Mesothelial cell of epicardium (in vitro differentiated cells): ENCODE data around the gene MED25. TPM values are rescaled to one million over a fixed set of nuclear protein-coding genes. Genes with fewer than 3 reads are reported as not detected.

Experiments used
- DNase-seq, 2 experiments: peaks; one replicate each; pipeline ENCODE4 v3.0.0; 2021; ENCODE audit warnings: low spot score in 2 of 2; ENCODE audit not compliant: unreplicated experiment in 2 of 2
- H3K27ac Mint-ChIP-seq: 2 replicates; pipeline ENCODE4 v1.8.0; 2021; ENCODE audit warnings: mixed read lengths
- H3K27me3 Mint-ChIP-seq: 2 replicates; pipeline ENCODE4 v1.8.0; 2021; ENCODE audit warnings: low read depth, mixed read lengths
- H3K36me3 Mint-ChIP-seq: 2 replicates; pipeline ENCODE4 v1.8.0; 2021; ENCODE audit warnings: mixed read lengths
- H3K4me1 Mint-ChIP-seq: 2 replicates; pipeline ENCODE4 v1.8.0; 2021; ENCODE audit warnings: mixed read lengths
- H3K4me3 Mint-ChIP-seq: 2 replicates; pipeline ENCODE4 v1.8.0; 2021; ENCODE audit warnings: mild to moderate bottlenecking, moderate library complexity, mixed read lengths
- H3K9me3 Mint-ChIP-seq: 2 replicates; pipeline ENCODE4 v1.8.0; 2021; ENCODE audit warnings: mixed read lengths
- total RNA-seq: library from RNA; stranded (reverse); gene quantifications from 3 replicates; pipeline ENCODE4 v1.2.1, GENCODE V29; 2021
- TF ChIP-seq, protein P1 (sequence below): fragments of 200-600 bp; sonication (generic); IDR thresholded peaks from one replicate; pipeline ENCODE4 v1.5.0; 2021; ENCODE audit warnings: antibody characterized with exemption; ENCODE audit not compliant: unreplicated experiment

MED25 gene
- total RNA-seq, 1 donor from 2014 or later, result 103 TPM

DNA sequence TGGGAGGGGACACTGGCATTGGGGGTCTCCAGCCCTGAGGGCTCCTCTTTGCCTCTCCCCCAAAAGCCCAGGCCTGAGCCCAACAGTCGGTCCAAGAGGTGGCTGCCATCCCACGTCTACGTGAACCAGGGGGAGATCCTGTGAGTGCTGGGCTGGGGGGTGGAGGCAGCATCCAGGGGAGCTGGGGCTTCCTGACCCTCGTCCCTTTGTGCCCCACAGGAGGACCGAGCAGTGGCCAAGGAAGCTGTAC, 39.7 kb downstream of the MED25 start:
- no peak overlapping the region for H3K27ac Mint-ChIP-seq
- DNase-seq, result no peak
- H3K4me1 Mint-ChIP-seq, result peaks cover 12% of the 10 kb centered on the region
- TF ChIP-seq, protein P1, sequence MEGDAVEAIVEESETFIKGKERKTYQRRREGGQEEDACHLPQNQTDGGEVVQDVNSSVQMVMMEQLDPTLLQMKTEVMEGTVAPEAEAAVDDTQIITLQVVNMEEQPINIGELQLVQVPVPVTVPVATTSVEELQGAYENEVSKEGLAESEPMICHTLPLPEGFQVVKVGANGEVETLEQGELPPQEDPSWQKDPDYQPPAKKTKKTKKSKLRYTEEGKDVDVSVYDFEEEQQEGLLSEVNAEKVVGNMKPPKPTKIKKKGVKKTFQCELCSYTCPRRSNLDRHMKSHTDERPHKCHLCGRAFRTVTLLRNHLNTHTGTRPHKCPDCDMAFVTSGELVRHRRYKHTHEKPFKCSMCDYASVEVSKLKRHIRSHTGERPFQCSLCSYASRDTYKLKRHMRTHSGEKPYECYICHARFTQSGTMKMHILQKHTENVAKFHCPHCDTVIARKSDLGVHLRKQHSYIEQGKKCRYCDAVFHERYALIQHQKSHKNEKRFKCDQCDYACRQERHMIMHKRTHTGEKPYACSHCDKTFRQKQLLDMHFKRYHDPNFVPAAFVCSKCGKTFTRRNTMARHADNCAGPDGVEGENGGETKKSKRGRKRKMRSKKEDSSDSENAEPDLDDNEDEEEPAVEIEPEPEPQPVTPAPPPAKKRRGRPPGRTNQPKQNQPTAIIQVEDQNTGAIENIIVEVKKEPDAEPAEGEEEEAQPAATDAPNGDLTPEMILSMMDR, result no peak
- H3K9me3 Mint-ChIP-seq, result no peaks in the 10 kb centered on the region
- H3K4me3 Mint-ChIP-seq, result no peak overlapping the region
- H3K27me3 Mint-ChIP-seq, result no peaks in the 10 kb centered on the region
- peaks cover 9% of the 10 kb centered on the region for H3K36me3 Mint-ChIP-seq

GRCh38 chr19:49858088-49858985, 40.2 kb downstream of the MED25 start:
- no peaks in the 10 kb centered on the region for H3K27me3 Mint-ChIP-seq
- peak overlapping the region; percentile 6 for H3K27ac Mint-ChIP-seq
- no peak for DNase-seq
- H3K9me3 Mint-ChIP-seq, result no peaks in the 10 kb centered on the region
- peaks cover 12% of the 10 kb centered on the region for H3K36me3 Mint-ChIP-seq
- H3K4me1 Mint-ChIP-seq, result peaks cover 10% of the 10 kb centered on the region
- TF ChIP-seq, protein P1, result no peak
- no peak overlapping the region for H3K4me3 Mint-ChIP-seq

DNA sequence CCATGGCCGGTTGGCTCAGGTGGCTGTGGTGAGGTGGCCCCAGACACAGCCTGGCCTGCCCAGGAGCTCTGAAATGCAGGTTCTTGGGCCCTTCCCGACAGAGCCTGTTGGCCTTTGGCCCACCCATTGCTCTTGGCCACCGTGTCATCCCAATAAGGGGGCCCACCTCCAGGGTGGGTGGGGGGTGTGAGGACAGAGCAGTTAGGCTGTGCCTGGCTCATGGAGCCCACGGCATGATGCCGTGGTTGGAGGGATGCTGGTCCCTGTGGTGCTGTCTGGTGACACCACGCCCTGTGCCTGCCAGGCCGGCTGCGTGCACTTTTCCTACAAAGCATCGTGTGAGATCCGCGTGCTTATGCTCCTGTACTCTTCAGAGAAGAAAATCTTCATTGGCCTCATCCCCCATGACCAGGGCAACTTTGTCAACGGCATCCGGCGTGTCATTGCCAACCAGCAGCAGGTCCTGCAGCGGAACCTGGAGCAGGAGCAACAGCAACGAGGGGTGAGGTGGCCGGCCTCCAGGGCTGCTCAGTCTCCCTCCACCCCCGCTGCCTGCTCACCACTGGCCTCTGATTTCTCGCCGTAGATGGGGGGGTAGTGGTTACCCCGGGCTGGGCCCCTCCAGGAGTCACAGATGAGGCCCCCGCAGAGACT, 41.7 kb downstream of the MED25 start:
- Mint-ChIP-seq H3K27me3 (no peaks in the 10 kb centered on the region), H3K27ac (peak overlapping the region; percentile 58), H3K4me3 (no peak overlapping the region), H3K36me3 (peaks cover 14% of the 10 kb centered on the region), H3K4me1 (peaks cover 6% of the 10 kb centered on the region), H3K9me3 (no peaks in the 10 kb centered on the region)
- DNase-seq, result no peak
- TF ChIP-seq, protein P1, result no peak

DNA sequence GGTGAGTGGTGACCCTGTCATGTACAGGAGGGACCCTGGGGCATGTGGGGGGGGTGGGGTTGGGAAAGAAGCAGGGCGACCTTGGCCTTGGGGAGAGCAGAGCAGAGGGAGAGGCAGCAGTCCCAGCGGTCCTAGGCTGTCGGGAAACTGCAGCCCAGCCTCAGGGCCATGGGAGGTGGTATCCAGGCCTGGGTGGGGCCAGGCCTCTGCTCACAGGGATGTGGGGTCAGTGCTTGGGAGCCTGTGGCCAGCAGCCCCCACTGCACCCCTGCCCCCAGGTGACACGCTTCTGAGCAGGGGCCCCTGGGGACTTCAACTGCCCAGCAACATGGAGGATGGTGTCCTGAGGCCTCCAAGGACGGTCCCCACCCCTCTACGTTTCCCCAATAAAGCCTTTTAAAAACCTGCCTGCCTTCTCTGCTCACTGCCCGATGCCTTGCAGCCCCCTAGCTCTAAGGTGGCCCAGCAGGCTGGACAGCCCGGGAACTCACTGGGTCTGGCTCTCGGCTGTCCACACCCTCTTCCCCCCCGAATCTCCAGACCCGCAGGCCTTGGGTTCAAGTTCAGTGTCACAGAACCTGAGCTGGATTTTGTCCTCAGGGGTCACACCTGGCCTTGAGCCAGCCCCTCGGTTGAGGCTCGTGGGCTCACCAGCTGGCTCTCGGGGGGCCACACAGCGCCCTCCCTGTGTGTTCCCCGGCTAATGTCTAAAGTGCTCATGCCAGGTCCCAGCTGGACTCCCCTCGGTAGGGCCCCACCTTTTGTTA, 42.4 kb downstream of the MED25 start:
- TF ChIP-seq, protein P1, result no peak
- Mint-ChIP-seq H3K4me3 (no peak overlapping the region), H3K27ac (peak overlapping the region; percentile 83), H3K27me3 (no peaks in the 10 kb centered on the region), H3K9me3 (no peaks in the 10 kb centered on the region), H3K36me3 (peaks cover 16% of the 10 kb centered on the region), H3K4me1 (peaks cover 12% of the 10 kb centered on the region)
- DNase-seq, result no peak

DNA sequence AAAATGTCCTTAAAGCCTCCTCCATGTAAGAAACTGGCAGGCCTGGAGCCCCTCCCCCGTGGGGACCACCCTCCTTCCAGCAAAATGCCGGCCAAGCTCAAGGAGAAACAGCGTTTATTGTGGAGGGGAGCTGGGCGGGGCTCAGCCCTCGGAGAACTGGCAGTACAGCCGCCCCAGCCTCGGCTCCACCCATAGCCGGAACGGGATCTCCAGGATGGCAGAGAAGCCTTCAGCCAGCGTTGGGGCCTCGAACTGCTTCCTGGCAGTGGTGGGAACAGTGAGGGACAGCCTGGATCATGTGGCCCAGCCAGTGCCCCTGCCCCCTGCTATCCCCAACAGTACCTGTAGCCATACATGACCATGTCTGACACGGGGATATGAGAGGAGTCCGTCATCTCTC, 43.0 kb downstream of the MED25 start:
- H3K27me3 Mint-ChIP-seq, result no peaks in the 10 kb centered on the region
- peak overlapping the region; percentile 83 for H3K27ac Mint-ChIP-seq
- peaks cover 17% of the 10 kb centered on the region for H3K4me1 Mint-ChIP-seq
- DNase-seq, result no peak
- H3K4me3 Mint-ChIP-seq, result no peak overlapping the region
- H3K36me3 Mint-ChIP-seq, result peaks cover 12% of the 10 kb centered on the region
- TF ChIP-seq, protein P1, result no peak
- no peaks in the 10 kb centered on the region for H3K9me3 Mint-ChIP-seq
